Brain microvascular endothelial cell (primary cell): ENCODE data around the gene UNC5C.

ENCODE experiments used
- DNase-seq: peaks from one replicate; pipeline ENCODE4 v3.0.0-alpha.2; 2020
- H3K27ac ChIP-seq: fragments of 250-450 bp; sonication (Bioruptor Pico); 2 replicates; pipeline ENCODE4 v1.5.1; 2020; ENCODE audit warnings: mild to moderate bottlenecking, moderate library complexity
- H3K27me3 ChIP-seq: fragments of 250-450 bp; sonication (Bioruptor Pico); replicated peaks from 2 replicates; pipeline ENCODE4 v1.5.1; 2020; ENCODE audit warnings: mild to moderate bottlenecking
- H3K36me3 ChIP-seq: fragments of 250-450 bp; sonication (Bioruptor Pico); replicated peaks from 2 replicates; pipeline ENCODE4 v1.5.1; 2020; ENCODE audit warnings: mild to moderate bottlenecking
- H3K4me3 ChIP-seq: 2 replicates; pipeline ENCODE4 v1.5.1; 2011; ENCODE audit warnings: low read depth, mild to moderate bottlenecking, control low read depth, low read length, moderate library complexity
- in situ Hi-C: cut with HindIII; loops from 2 replicates; pipeline ENCODE4 v1.10.0; 2017; ENCODE audit warnings: low sequenced_read_pairs, low pct_ligation_motif_present
- TF ChIP-seq, protein P1 (sequence below): IDR thresholded peaks from 2 replicates; pipeline ENCODE4 v1.5.1; 2011; ENCODE audit warnings: low read depth, mild to moderate bottlenecking, moderate library complexity, low read length, control low read depth, inconsistent platforms; ENCODE audit errors: missing control alignments

The UNC5C gene

GRCh38 chr4:95296052-95296451 lies 252.7 kb downstream of the UNC5C start:
- in situ Hi-C loops, result no loop called here
- no peak overlapping the region for H3K4me3 ChIP-seq
- TF ChIP-seq, protein P1, sequence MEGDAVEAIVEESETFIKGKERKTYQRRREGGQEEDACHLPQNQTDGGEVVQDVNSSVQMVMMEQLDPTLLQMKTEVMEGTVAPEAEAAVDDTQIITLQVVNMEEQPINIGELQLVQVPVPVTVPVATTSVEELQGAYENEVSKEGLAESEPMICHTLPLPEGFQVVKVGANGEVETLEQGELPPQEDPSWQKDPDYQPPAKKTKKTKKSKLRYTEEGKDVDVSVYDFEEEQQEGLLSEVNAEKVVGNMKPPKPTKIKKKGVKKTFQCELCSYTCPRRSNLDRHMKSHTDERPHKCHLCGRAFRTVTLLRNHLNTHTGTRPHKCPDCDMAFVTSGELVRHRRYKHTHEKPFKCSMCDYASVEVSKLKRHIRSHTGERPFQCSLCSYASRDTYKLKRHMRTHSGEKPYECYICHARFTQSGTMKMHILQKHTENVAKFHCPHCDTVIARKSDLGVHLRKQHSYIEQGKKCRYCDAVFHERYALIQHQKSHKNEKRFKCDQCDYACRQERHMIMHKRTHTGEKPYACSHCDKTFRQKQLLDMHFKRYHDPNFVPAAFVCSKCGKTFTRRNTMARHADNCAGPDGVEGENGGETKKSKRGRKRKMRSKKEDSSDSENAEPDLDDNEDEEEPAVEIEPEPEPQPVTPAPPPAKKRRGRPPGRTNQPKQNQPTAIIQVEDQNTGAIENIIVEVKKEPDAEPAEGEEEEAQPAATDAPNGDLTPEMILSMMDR, result no peak

DNA sequence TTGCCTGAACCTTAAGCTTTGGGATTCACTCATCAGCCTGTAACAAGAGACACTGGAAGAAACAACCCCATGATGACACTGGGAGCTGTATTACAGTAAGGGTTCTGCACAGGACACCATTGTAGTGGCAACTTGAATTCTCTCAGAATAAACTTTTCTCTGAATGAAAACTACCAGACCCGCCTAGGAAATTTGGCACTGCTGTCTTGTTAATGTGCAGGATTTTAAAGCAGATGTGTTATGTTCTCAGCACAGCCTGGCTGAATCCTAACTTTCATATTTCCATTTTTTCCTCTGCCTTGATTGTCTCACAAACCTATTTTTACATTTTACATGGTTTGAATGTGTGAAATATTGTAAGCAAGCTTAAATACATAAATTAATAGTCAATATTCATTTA lies 253.6 kb downstream of the UNC5C start:
- Histone ChIP-seq H3K36me3 (no peaks in the 10 kb centered on the region), H3K4me3 (no peak overlapping the region), H3K27me3 (no peaks in the 10 kb centered on the region), H3K27ac (no peak overlapping the region)
- TF ChIP-seq, protein P1, result no peak
- in situ Hi-C loops, result no loop called here
- DNase-seq, result no peak

More at GRCh38 chr4:95296052-95296451, 252.7 kb downstream of the UNC5C start:
- Histone ChIP-seq H3K27ac (no peak overlapping the region), H3K36me3 (no peaks in the 10 kb centered on the region), H3K27me3 (no peaks in the 10 kb centered on the region)
- DNase-seq, result no peak

DNA sequence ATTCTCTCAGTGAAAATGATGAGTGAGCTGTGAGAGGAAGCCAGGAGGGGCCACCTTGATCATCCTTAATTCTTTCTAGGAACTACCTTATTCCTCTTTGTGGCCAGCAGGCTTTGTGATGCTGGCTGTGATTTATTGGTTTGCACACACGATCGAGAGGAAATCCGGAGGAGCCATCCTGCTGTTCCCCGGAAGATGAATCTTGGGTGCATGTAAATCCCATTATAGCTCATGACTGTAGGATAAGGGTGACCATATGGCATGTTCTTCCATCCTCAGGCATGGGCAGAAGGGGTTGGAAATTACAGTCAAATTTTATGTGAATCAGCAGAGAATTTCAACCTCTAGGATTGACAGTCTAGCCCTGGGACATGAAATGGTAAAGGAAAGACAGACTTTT lies 254.5 kb downstream of the UNC5C start:
- TF ChIP-seq, protein P1, result no peak
- Histone ChIP-seq H3K36me3 (no peaks in the 10 kb centered on the region), H3K27ac (no peak overlapping the region), H3K4me3 (no peak overlapping the region), H3K27me3 (no peaks in the 10 kb centered on the region)
- no peak for DNase-seq
- in situ Hi-C loops, result no loop called here

GRCh38 chr4:95293014-95293413 lies 255.8 kb downstream of the UNC5C start:
- Histone ChIP-seq H3K27ac (no peak overlapping the region), H3K27me3 (no peaks in the 10 kb centered on the region), H3K36me3 (no peaks in the 10 kb centered on the region), H3K4me3 (no peak overlapping the region)
- TF ChIP-seq, protein P1, result no peak
- in situ Hi-C loops, result no loop called here
- no peak for DNase-seq

GRCh38 chr4:95290702-95291101 lies 258.1 kb downstream of the UNC5C start:
- in situ Hi-C loops, result no loop called here
- H3K27ac ChIP-seq, result no peak overlapping the region
- no peak overlapping the region for H3K4me3 ChIP-seq
- H3K36me3 ChIP-seq, result no peaks in the 10 kb centered on the region
- DNase-seq, result no peak
- H3K27me3 ChIP-seq, result no peaks in the 10 kb centered on the region
- TF ChIP-seq, protein P1, result no peak

GRCh38 chr4:95289028-95289634 lies 259.6 kb downstream of the UNC5C start:
- H3K27ac ChIP-seq, result peak overlapping the region; percentile 35
- H3K36me3 ChIP-seq, result no peaks in the 10 kb centered on the region
- TF ChIP-seq, protein P1, result no peak
- in situ Hi-C loops, result no loop called here
- no peak overlapping the region for H3K4me3 ChIP-seq
- peak; percentile 75 for DNase-seq
- no peaks in the 10 kb centered on the region for H3K27me3 ChIP-seq
